GM10847 (cell line): ENCODE measurements around the gene TSC1.

ENCODE experiments used
- POLR2A ChIP-seq: IDR thresholded peaks from 2 replicates; pipeline ENCODE4 v1.6.1; 2011; ENCODE audit not compliant: insufficient read length; ENCODE audit errors: extremely low read depth

Gene TSC1

DNA sequence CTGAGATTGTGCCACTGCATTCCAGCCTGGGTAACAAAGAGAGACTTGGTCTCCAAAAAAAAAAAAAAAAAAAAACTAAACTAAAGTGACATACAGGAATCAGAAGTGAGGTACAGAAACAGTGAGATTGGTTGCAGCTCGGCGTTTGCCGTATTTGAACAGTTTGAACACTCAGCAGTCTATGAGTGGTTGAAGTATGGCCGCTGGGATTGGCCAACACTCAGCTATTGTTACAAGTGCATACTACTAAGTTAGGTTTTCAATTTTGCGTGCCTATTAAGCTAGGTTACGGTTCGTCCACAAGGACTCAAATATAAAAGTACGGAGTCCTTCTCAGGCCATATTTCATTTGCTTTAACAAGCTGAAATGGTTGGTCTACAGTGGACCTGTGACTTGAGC lies 3.3 kb upstream of the TSC1 start:
- TF ChIP-seq POLR2A: no peak

DNA sequence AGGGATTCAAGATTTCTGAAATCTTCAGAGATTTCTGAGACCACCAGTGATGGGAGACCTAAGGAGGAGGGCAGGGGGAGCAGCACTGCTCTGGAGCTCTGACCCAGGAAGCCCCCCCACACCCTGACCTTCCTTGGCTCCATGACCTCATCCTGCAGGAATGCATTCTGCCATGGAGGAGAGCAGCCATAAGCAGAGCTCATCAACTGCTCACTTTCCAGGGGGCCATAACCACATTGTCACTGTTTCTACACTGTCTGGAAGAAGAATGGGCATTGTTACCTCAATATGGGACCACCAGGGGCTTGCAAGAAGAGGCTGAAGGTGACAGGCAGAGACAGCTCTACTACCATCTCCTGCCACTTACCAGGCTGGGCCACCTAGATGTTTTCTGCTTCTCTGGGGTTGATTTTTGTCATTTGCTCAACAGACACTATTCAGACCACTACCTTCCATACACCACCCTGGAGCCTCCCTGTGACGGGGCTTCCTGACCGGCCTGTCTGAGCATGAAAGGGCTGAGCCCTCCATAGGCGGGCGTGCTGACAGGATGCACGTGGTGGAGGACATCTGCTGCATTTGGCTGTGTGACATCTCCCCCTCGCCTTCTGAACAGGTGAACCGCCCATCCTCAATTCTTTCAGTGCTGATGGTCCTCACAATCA lies 2.3 kb upstream of the TSC1 start:
- TF ChIP-seq POLR2A: no peak

DNA sequence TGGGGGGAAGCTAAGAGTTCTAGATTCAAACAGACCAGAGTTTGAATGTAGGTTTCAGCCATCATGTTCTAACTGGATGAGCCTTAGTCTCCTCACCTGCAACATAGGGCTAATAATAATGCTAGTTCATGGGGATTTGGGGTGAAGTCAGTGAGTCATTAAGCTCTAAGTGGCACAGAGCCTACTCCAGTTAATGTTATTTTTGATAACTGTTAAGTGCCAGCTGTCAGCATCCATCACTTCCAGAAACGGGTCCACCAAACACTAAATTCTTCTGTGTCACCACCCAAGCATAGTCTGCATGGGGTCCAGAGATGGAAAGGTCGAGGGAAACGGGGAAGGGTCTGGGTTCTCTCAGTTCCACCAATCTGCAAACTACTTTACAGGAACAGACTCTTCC lies 1.8 kb upstream of the TSC1 start:
- TF ChIP-seq POLR2A: no peak

DNA sequence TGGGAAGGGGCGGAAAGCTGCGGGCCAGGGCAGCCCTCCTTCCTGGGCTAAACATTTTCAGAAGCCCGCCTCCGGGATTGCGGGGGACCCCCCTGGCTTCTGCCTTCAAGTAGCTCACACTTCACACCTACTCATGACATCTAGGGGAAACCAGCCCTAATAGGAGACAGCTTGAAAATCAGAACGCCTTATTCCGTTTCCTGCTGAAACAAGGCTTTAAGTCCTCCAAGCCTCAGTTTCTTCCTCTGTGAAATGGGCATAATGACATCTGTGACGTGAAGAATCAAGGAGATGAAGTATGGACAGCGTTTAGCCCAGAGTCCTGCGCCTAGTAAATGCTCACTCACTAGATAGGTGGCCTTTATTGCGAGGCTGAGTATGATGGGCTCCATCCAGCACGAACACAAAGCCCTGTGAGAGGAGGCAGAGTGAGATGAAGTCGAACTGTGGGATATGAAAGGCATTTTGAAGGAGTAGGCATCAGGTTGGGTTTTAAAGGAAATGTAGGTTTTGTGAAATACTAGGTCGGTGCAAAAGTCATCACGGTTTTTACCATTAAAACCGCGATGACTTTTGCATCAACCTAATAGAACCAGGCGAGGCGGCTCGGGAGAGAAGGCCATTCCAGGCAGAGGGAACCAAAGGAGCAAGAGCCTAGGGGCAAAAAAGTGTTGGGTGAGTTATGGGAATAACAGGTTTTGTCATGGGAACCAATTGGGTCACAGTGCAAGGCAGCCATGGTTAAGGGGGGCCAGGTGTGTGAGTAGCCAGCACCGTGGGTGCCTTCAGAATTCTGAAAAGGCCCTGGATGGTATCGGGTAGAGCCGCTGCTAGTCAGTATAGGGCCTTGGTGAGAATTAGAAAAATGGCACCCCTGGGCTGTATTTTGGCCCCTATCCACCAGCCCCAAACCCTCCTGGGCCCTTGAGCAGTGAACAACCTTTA lies 1.0 kb upstream of the TSC1 start:
- TF ChIP-seq POLR2A: no peak

DNA sequence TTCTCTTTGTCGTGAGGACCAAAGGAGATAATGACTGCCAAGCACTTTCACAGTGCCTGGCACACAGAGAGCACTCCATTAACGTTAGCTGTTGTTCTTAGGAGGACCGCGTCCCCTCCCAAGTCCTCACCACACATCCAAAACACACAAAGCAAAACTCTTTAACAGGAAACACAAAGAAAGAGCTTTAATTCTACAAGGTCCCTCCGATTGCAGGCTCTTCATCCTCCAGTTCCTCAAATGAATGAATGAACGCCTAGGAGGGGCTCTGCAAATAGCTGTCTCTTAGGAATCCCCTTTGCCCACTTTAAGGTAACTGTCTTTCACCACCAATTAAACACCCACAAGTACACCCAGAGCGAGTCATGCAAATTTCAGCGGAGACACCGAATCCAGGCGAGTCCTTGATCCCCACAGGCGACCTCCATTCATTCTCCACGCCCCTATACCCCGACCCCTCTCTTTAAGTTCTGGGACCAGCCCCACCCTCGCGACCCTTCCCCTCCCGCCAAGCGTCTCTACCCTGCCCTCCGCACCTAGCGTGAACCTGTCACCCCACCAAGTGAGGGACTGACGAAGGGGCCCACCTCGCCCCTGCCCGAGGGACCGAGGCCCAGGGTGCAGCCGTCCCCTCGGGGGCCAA lies 644 bp downstream of the TSC1 start:
- no peak for TF ChIP-seq POLR2A

DNA sequence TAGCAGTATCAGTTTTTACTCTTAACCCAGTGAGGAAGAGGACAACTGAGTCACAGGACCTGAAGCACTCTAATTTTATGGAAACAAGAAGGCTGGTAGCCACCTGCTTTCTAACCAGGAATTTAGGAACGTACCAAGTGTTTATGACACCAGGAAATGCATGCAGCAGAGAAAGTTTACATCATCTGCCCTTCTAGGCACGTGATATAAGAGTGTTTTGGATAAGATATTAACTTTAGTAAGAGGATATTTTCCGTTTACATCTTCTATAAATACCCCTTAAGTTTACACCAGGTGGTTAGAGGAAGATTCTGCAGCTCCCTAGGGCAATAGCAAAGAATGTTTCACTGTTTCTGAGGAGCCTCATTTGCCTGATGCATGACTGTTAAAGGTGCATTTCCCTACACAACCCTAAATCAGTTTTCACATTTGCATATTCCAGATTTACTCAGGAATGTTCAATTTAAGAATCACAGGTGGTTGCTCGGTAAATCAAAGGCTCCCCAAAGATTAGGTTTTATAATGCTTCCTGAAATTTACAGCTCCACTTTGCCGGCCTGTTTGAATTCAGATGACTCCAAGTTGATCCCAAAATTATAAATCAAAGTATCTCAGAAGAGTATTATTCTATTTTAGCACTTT lies 1.8 kb downstream of the TSC1 start:
- TF ChIP-seq POLR2A: no peak

DNA sequence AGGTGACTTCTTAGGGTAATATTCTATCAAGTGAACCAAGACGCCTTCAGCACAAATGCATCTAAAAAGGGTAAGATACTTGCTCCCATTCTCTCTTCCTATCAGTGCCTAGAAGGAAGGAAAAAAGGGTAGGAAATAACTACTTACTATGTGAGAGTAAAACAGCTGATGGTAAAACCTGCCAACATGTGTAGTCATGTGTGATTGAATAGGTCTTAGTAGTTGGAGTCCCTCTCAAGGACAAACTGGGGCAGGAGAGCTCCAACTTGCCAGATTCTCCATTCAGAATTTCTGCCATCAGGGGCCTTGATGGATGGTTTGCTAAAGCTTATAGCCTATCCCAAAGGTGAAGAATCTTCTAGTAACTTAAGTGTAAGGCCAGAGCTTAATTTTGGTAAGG lies 5.2 kb downstream of the TSC1 start:
- no peak for TF ChIP-seq POLR2A

DNA sequence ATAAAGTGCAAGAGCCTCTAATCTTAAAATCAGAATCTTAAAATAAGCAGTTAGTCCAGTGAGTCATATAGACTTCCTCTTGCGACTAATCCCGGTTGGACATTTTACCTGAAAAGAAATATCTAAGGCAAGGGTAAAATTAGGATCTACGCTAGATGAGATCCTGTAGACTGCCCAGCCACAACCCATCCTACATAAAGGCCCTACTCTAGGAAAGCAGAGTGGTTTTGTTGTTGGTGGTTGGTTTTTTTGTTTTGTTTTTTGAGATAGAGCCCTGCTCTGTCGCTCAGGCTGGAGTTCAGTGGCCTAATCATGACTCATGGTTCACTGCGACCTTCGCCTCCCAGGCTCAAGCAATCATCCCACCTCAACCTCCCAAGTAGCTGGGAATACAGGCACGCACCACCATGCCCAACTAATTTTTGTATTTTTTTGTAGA lies 6.9 kb downstream of the TSC1 start:
- TF ChIP-seq POLR2A: no peak

DNA sequence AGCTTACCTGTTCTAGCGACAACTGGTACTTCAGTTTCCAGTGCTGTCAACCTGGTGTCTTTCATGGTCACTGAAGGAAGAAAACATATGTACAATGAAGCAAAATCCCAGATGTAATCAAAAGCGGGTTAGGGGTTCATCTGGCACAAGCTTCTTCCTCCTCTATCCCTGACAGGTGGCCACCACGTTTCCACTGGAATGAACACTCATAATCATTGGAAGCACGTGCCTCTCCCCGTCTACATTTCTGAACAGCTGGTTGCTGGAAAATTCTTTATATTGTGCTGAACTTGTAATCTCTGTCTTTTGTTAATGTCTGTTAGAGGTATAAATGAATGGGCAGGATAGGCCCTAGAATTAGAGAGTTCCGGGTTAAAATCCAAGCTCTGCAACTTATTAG lies 9.4 kb downstream of the TSC1 start:
- no peak for TF ChIP-seq POLR2A

DNA sequence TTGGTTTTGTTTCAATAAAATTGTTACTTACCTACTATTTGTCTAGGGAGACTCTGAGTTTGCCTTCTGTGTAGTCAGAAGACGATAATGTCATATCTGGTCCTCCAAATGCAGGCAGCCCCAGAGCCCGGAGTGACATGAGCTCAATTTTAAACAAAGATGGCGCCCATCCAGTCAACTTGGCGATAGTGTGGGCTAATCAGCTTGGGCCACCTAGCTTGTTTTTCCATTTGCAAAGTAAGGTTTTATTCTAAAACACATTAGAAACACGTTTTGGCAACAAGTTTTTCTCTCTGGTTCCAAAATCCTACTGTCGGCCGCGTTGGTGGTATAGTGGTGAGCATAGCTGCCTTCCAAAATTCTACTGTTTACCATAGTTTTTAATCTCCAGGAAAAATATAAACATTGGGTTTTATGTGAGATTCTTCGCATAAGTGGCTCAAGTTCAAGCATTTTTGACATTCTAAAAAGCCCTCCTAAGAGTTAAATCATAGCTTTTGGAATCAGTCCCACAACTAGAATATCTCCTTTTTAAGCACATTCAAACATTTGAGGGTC lies 13.2 kb downstream of the TSC1 start:
- TF ChIP-seq POLR2A: no peak

DNA sequence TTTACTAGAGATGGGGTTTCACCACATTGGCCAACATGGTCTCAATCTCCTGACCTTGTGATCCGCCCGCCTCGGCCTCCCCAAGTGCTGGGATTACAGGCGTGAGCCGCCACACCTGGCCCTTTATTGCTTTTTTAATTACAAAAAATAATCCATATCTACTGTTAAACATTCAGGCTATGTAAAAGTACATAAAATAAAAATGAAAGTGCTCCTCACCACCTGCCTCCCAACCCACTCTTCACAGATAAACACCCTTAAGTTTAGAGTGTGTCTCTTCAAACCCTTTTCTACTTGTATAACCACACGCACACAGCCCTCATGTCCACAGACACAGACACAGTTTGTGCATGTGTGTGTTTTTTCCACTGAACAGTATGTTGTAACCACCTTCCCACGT lies 16.7 kb downstream of the TSC1 start:
- TF ChIP-seq POLR2A: no peak

DNA sequence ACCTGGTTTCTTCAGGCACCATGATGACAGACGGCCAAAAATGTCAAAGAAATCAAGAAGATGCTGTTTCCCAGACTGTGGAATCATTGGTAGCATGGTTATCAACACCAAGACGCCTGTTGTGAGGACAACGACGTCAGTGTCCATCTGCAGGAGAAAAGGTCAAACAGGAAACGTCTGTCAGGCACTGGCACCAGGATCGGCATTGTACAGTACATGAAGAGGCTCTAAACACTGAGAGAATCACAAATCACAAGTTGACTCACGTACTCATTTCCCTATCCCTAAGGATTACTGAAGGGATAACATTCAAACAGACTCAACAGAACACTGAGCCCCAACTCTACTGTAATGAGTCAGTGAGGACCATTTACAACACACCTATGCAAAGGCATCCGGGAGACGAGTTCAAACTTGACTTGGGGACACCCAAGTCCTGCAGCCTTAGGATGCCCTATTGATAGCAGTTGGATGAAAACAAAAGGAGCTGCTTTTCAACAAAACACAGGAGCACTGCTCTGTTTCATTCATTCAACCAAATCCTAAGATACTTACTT lies 21.0 kb downstream of the TSC1 start:
- TF ChIP-seq POLR2A: no peak

DNA sequence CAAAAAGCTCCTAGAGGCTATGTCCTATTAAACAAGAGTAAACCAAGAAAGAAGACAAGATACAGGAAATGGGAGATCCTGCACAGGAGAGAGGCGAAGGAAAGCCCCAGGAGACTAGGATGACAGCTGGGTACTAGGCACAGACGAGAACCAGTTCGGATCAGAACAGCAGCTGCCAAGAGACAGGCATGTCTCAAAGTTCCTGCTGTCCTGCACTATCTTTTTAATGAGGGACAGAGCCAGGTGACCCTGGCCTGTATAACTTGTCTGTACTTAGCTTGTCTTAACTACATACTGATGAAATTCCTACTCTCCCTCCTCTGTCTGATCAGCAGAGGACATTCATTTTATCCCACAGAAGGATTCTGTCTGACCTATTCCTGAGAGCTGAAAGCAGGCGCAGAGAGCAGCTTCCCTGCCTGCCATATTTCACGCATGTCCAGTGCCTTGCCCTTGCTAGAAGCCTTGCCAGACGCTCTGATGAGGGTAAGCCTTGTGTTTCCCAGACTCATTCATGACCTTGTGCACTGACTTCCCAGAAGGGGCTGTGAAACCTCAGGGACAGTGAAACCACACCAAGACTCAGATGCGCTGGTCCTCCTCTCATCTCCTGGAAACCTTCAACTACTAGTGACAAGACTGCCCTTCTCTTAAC lies 24.7 kb downstream of the TSC1 start:
- no peak for TF ChIP-seq POLR2A

DNA sequence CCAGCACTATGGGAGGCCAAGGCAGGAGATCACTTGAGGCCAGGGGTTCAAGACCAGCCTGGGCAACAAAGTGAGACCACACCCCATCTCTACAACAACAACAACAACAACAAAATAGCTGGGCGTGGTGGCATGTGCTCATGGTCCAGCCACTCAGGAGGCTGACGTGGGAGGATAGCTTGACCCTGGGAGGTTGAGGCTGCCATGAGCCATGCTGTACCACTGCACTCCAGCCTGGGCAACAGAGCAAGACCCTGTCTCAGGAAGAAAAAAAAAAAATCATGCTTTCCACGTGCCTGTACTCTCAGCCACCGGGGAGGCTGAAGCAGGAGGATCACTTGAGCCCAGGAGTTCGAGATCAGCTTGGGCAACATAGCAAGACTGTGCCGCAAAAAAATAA lies 29.5 kb downstream of the TSC1 start:
- TF ChIP-seq POLR2A: no peak
